Muscle layer of duodenum (tissue), 2 donors: ENCODE results near the gene CAV2.

Experiments
- H3K27ac ChIP-seq: one replicate; pipeline ENCODE4 v1.7.0; 2013; ENCODE audit warnings: mild to moderate bottlenecking, low read length
- H3K27me3 ChIP-seq: one replicate; pipeline ENCODE4 v1.7.0; 2013; ENCODE audit warnings: low read depth, mild to moderate bottlenecking, control low read depth, low read length
- H3K36me3 ChIP-seq, 2 donors: one replicate each; pipeline ENCODE4 v1.7.0; 2013; ENCODE audit warnings: low read length in 2 of 2, control low read depth in 1 of 2, mild to moderate bottlenecking in 1 of 2; ENCODE audit not compliant: insufficient read depth in 2 of 2, control insufficient read depth in 1 of 2
- H3K4me1 ChIP-seq, 2 donors: one replicate each; pipeline ENCODE4 v1.7.0; 2013; ENCODE audit warnings: low read length in 2 of 2, mild to moderate bottlenecking in 2 of 2, control low read depth in 1 of 2, moderate library complexity in 1 of 2; ENCODE audit not compliant: insufficient read depth in 2 of 2, control insufficient read depth in 1 of 2
- H3K4me3 ChIP-seq, 2 donors: one replicate each; pipeline ENCODE4 v1.7.0; 2013; ENCODE audit warnings: low read length in 2 of 2, low read depth in 1 of 2, mild to moderate bottlenecking in 1 of 2
- H3K9me3 ChIP-seq, 2 donors: one replicate each; pipeline ENCODE4 v1.7.0; 2013; ENCODE audit warnings: low read length in 2 of 2, control low read depth in 1 of 2, mild to moderate bottlenecking in 1 of 2; ENCODE audit not compliant: control insufficient read depth in 1 of 2
- donor health status: healthy.

Gene CAV2

GRCh38 chr7:116549370-116549769 is 49.8 kb downstream of the CAV2 start:
- Histone ChIP-seq H3K27ac (no peak overlapping the region), H3K36me3 (no peaks in the 10 kb centered on the region), H3K4me3 (no peak overlapping the region), H3K9me3 (no peaks in the 10 kb centered on the region), H3K27me3 (no peaks in the 10 kb centered on the region), H3K4me1 (peaks cover 3 to 13% of the 10 kb centered on the region in 2 donors)

GRCh38 chr7:116551692-116552091 is 52.2 kb downstream of the CAV2 start:
- H3K36me3 ChIP-seq = no peaks in the 10 kb centered on the region
- H3K9me3 ChIP-seq = no peaks in the 10 kb centered on the region
- no peaks in the 10 kb centered on the region for H3K27me3 ChIP-seq
- H3K4me1 ChIP-seq = peaks cover 3 to 4% of the 10 kb centered on the region in 2 donors
- H3K4me3 ChIP-seq = no peak overlapping the region
- no peak overlapping the region for H3K27ac ChIP-seq

- H3K4me3 ChIP-seq = no peak overlapping the region
- no peaks in the 10 kb centered on the region for H3K36me3 ChIP-seq
- peaks cover 0 to 3% of the 10 kb centered on the region in 2 donors for H3K4me1 ChIP-seq
- no peak overlapping the region for H3K27ac ChIP-seq
- H3K9me3 ChIP-seq = no peaks in the 10 kb centered on the region
- H3K27me3 ChIP-seq = no peaks in the 10 kb centered on the region
Observed at GRCh38 chr7:116552602-116553001, 53.1 kb downstream of the CAV2 start.

GRCh38 chr7:116553168-116553964 is 53.8 kb downstream of the CAV2 start:
- Histone ChIP-seq H3K36me3 (no peaks in the 10 kb centered on the region), H3K9me3 (no peaks in the 10 kb centered on the region), H3K27ac (peak overlapping the region; percentile 36), H3K27me3 (no peaks in the 10 kb centered on the region), H3K4me3 (no peak overlapping the region), H3K4me1 (peaks cover 0 to 3% of the 10 kb centered on the region in 2 donors)

DNA sequence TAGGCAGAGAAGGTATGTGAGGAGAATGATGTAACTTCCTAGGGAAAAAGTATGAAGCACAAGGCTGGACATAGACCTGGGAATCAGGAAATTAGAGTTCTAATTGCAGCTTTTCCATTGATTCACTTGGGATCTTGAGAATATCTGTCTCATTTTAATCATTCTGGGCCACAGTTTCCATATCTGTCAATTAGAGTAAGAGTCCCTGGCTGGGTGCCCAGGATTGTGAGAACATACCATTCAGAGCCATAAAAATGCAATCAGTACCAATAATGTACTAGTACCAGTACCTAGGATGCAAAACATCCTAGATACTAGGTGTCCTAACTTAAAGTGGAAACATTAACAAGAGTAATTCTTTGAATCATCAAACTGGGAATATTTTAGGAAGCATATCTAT is 54.9 kb downstream of the CAV2 start:
- H3K4me3 ChIP-seq = no peak overlapping the region
- H3K36me3 ChIP-seq = peaks cover 0 to 7% of the 10 kb centered on the region in 2 donors
- peak overlapping the region; percentile 36 for H3K27ac ChIP-seq
- peaks cover 0 to 3% of the 10 kb centered on the region in 2 donors for H3K4me1 ChIP-seq
- no peaks in the 10 kb centered on the region for H3K27me3 ChIP-seq
- H3K9me3 ChIP-seq = no peaks in the 10 kb centered on the region

- Histone ChIP-seq H3K9me3 (no peaks in the 10 kb centered on the region), H3K36me3 (peaks cover 0 to 7% of the 10 kb centered on the region in 2 donors), H3K27me3 (no peaks in the 10 kb centered on the region), H3K4me3 (no peak overlapping the region), H3K4me1 (peaks cover 0 to 3% of the 10 kb centered on the region in 2 donors), H3K27ac (no peak overlapping the region)
Observed at GRCh38 chr7:116554911-116555310, 55.4 kb downstream of the CAV2 start.

DNA sequence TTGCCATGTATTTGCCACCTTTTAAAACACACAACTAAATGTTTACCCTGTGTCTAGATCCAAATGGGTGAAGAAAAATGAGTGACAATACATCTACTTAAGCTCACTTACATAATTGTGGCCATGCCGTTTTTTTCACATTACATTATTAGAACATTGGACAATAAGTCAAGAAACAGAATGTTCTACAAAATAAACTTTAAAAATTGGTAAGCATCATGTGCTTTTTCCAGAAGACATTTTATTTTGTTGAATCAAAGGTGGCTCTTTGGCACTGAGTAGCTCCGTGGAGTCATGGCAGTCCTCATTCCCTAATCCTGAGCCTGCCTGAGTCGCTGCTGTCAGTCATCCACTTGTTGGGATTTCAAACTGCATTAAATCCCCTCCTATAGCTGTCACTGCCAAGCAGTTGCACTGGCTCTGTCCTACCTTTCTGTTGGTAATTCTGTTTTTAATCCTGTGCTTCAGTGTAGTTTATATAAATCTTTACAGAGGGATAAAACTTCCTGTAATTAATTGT is 57.6 kb downstream of the CAV2 start:
- Histone ChIP-seq H3K27me3 (no peaks in the 10 kb centered on the region), H3K36me3 (peaks cover 0 to 7% of the 10 kb centered on the region in 2 donors), H3K9me3 (no peaks in the 10 kb centered on the region), H3K27ac (peak overlapping the region; percentile 56), H3K4me3 (no peak overlapping the region), H3K4me1 (no peaks in the 10 kb centered on the region)

GRCh38 chr7:116557901-116558300 is 58.4 kb downstream of the CAV2 start:
- Histone ChIP-seq H3K9me3 (no peaks in the 10 kb centered on the region), H3K4me3 (no peak overlapping the region), H3K27ac (peak overlapping the region; percentile 56), H3K4me1 (no peaks in the 10 kb centered on the region), H3K27me3 (no peaks in the 10 kb centered on the region), H3K36me3 (peaks cover 0 to 7% of the 10 kb centered on the region in 2 donors)
